ENCODE data around the gene PPM1H. TPM values are rescaled to one million over a fixed set of nuclear protein-coding genes. Genes with fewer than 3 reads are reported as not detected.

PPM1H gene
- total RNA-seq, 2 donors from 2014 or later = 46.4 to 74.4 TPM

DNA sequence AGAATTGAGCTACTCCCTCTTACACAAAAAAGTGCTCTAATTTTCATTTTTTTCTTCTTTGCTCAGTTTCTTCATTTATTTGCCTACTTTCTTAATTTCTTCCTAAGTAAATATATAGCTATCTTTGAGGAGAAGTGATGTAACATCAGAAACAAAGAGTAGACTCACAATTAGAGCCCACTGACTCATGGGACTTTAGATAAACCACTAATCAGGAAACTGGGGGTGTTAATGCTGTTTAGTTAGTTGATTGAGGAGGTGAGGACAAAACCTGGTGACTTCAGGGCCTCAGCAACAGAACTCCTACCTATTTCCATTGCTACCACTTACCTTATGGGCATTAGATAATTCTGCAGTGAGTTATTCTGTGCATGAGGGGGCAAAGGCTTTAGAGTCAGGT is 316.6 kb downstream of the PPM1H start:
- H3K27ac ChIP-seq (ENCODE audit: low read depth, low read length) = peak overlapping the region; percentile 12
- H3K27me3 ChIP-seq (ENCODE audit: control insufficient read depth, insufficient read depth, low read length, poor library complexity, severe bottlenecking) = no peaks in the 10 kb centered on the region
- no peak overlapping the region for H3K9ac ChIP-seq (ENCODE audit: extremely low read depth, low read length, poor library complexity, severe bottlenecking)
- no peaks in the 10 kb centered on the region for H3K9me3 ChIP-seq (ENCODE audit: control insufficient read depth, low read length)
- Mint-ChIP-seq H3K4me1 (peaks cover 47% of the 10 kb centered on the region), H3K36me3 (ENCODE audit: low read depth) (peaks cover 5% of the 10 kb centered on the region), H3K27me3 (ENCODE audit: insufficient read depth) (no peaks in the 10 kb centered on the region), H3K27ac (peak overlapping the region; percentile 75), H3K9me3 (peaks cover 3% of the 10 kb centered on the region), H3K4me3 (no peak overlapping the region)
- H3K36me3 ChIP-seq (ENCODE audit: control insufficient read depth, insufficient read depth, low read length) = peaks cover 13% of the 10 kb centered on the region
- H3K4me3 ChIP-seq (ENCODE audit: low read length) = no peak overlapping the region
- TF ChIP-seq, protein P1, sequence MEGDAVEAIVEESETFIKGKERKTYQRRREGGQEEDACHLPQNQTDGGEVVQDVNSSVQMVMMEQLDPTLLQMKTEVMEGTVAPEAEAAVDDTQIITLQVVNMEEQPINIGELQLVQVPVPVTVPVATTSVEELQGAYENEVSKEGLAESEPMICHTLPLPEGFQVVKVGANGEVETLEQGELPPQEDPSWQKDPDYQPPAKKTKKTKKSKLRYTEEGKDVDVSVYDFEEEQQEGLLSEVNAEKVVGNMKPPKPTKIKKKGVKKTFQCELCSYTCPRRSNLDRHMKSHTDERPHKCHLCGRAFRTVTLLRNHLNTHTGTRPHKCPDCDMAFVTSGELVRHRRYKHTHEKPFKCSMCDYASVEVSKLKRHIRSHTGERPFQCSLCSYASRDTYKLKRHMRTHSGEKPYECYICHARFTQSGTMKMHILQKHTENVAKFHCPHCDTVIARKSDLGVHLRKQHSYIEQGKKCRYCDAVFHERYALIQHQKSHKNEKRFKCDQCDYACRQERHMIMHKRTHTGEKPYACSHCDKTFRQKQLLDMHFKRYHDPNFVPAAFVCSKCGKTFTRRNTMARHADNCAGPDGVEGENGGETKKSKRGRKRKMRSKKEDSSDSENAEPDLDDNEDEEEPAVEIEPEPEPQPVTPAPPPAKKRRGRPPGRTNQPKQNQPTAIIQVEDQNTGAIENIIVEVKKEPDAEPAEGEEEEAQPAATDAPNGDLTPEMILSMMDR (conservative IDR thresholded peaks at IDR 0.05) = no peak
- no peak for DNase-seq
- H3K4me1 ChIP-seq (ENCODE audit: control insufficient read depth, insufficient read depth, low read length) = peaks cover 29% of the 10 kb centered on the region

DNA sequence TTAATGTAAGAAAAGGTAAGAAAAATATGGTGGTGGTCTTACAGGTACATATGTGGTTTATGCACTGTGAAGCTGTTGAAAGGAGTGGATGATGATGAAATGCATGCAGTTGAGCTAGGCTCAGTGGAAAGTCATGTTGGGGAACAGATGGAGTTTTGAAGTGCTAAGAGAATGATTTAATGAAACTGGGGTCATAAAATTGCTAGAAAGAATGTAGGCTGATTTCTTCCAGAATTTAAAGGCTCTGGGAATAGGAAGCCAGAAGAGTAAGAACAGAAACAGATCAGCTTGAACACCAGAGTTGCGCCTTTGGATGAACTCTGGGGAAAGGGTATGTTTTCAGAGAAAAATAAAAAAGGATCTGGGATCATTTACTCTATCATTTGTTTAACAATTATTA is 321.9 kb downstream of the PPM1H start:
- H3K9ac ChIP-seq (ENCODE audit: extremely low read depth, low read length, poor library complexity, severe bottlenecking) = no peak overlapping the region
- TF ChIP-seq, protein P1 (conservative IDR thresholded peaks at IDR 0.05) = no peak
- peaks cover 1% of the 10 kb centered on the region for H3K4me1 ChIP-seq (ENCODE audit: control insufficient read depth, insufficient read depth, low read length)
- WGBS, 2 experiments (ENCODE audit: insufficient coverage in 1 of 2, insufficient read length in 1 of 2) = 100% methylated on average over 1 of the region's 1 CpG
- H3K27me3 Mint-ChIP-seq (ENCODE audit: insufficient read depth) = no peaks in the 10 kb centered on the region
- peaks cover 20% of the 10 kb centered on the region for H3K36me3 ChIP-seq (ENCODE audit: control insufficient read depth, insufficient read depth, low read length)
- no peaks in the 10 kb centered on the region for H3K9me3 ChIP-seq (ENCODE audit: control insufficient read depth, low read length)
- no peak overlapping the region for H3K4me3 Mint-ChIP-seq
- DNase-seq = no peak
- no peak overlapping the region for H3K4me3 ChIP-seq (ENCODE audit: low read length)
- H3K36me3 Mint-ChIP-seq (ENCODE audit: low read depth) = peaks cover 4% of the 10 kb centered on the region
- no peak overlapping the region for H3K27ac ChIP-seq (ENCODE audit: low read depth, low read length)
- peaks cover 15% of the 10 kb centered on the region for H3K4me1 Mint-ChIP-seq
- H3K27me3 ChIP-seq (ENCODE audit: control insufficient read depth, insufficient read depth, low read length, poor library complexity, severe bottlenecking) = no peaks in the 10 kb centered on the region
- H3K9me3 Mint-ChIP-seq = no peaks in the 10 kb centered on the region
- no peak overlapping the region for H3K27ac Mint-ChIP-seq

DNA sequence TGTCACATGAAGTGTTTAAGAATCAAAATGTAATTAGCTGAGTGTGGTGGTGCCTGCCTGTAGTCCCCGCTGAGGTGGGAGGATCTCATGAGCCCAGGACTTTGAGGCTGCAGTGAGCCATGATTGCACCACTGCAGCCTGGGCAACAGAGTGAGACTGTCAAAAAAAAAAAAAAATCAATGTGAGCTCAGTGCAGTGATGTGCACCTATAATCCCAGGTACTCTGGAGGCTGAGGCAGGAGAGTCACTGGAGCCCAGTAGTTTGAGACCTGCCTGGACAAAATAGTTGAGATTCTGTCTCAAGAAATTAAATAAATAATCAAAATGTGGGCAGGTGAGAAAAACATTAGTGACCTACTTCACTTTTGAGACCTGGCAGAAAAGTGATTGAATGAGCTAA is 328.3 kb downstream of the PPM1H start:
- peak overlapping the region; percentile 97 for H3K4me3 Mint-ChIP-seq
- WGBS, 2 experiments (ENCODE audit: insufficient coverage in 1 of 2, insufficient read length in 1 of 2) = 71 to 81% methylated on average over 1 of the region's 1 CpG

More for the DNA sequence above, 328.3 kb downstream of the PPM1H start:
- Mint-ChIP-seq H3K9me3 (no peaks in the 10 kb centered on the region), H3K4me1 (peaks cover 24% of the 10 kb centered on the region), H3K36me3 (ENCODE audit: low read depth) (peaks cover 18% of the 10 kb centered on the region), H3K27me3 (ENCODE audit: insufficient read depth) (no peaks in the 10 kb centered on the region), H3K27ac (peak overlapping the region; percentile 74)
- Histone ChIP-seq H3K9ac (ENCODE audit: extremely low read depth, low read length, poor library complexity, severe bottlenecking) (no peak overlapping the region), H3K27me3 (ENCODE audit: control insufficient read depth, insufficient read depth, low read length, poor library complexity, severe bottlenecking) (no peaks in the 10 kb centered on the region), H3K36me3 (ENCODE audit: control insufficient read depth, insufficient read depth, low read length) (peaks cover 26% of the 10 kb centered on the region), H3K4me1 (ENCODE audit: control insufficient read depth, insufficient read depth, low read length) (peaks cover 10% of the 10 kb centered on the region), H3K9me3 (ENCODE audit: control insufficient read depth, low read length) (no peaks in the 10 kb centered on the region), H3K4me3 (ENCODE audit: low read length) (peak overlapping the region; percentile 98), H3K27ac (ENCODE audit: low read depth, low read length) (no peak overlapping the region)
- TF ChIP-seq, protein P1 (conservative IDR thresholded peaks at IDR 0.05) = no peak
- DNase-seq = no peak

Data from endodermal cell (in vitro differentiated cells).